C1 segment of cervical spinal cord (tissue), 14 donors: Measurements from ENCODE around the gene TMEM121B.

Experiments used
- DNase-seq, 14 donors: peaks; one replicate each; lab custom pipeline; 2025; lab: John Stamatoyannopoulos, UW

The TMEM121B gene

DNA sequence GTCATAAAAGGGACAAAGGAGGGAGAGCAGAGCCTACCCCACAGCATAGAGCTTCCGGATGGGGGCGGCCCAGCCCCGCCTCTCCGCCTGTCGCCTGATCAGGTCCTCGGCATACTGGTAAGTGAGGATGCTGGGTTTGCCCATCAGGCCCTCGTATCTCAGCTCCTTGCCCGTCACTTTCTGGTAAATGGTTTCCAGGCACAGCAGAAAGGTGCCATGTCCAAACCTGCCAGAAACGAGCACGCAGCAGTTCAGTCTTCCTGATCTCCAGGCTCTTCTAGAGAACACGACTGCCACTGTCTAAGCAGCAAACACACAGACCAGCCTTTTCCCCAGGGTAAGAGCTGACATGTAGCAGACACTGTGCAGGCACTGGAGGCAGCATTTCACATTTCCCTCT is 17.4 kb upstream of the TMEM121B start:
- no peak for DNase-seq

DNA sequence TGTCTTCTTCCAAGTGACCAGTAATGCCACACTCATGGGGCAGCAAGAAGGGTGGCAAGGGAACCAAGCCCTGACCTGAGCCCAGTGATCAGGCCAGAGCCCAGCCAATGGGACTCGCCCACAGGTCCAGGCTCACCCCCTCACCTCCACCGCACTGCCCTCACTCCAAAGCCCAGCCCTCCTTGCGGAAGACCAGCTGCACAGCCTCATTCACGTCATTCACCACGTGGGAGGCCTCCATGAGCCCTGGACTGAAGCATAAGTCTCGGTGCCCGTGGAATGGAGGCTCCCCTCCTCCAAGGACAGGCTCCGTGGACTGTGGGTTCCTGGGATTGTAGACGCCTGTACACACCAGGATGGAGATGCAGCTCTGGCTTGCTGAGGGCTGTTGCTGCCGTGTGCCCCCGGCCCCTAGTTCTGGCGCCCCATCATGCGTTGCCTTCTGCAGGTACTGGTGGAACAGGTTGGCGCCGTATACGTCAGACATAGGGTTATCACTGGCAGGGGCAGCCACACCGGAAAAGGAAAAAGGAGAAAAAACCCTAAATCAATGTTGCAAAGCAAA is 16.8 kb upstream of the TMEM121B start:
- DNase-seq = no peak

GRCh38 chr22:17137170-17137569 is 16.0 kb upstream of the TMEM121B start:
- DNase-seq = no peak

GRCh38 chr22:17135153-17135760 is 14.1 kb upstream of the TMEM121B start:
- DNase-seq = no peak

DNA sequence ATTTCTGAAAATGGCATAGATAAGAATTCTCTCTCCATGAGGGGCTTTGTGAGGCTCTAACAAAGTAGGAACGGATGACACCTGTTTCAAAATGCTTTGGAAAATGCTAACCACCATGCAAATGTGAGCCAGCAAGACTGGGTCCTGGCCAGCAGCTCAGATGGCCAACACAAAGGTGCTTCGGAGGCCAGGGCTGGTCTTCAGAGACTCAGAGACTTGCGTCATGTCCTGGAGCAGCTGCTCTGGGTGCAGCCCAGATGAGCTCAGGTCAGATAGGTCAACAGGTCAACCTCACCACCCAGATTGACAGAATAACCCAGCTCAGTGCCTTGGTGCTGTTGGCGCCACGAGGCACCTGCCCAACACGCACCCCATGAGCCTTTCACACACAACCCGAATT is 12.0 kb upstream of the TMEM121B start:
- DNase-seq = no peak

- DNase-seq = no peak
Observed at GRCh38 chr22:17132112-17132511, 11.0 kb upstream of the TMEM121B start.

- DNase-seq = no peak
Observed at GRCh38 chr22:17131686-17132085, 10.5 kb upstream of the TMEM121B start.

GRCh38 chr22:17130199-17130598 is 9.0 kb upstream of the TMEM121B start:
- DNase-seq = no peak

DNA sequence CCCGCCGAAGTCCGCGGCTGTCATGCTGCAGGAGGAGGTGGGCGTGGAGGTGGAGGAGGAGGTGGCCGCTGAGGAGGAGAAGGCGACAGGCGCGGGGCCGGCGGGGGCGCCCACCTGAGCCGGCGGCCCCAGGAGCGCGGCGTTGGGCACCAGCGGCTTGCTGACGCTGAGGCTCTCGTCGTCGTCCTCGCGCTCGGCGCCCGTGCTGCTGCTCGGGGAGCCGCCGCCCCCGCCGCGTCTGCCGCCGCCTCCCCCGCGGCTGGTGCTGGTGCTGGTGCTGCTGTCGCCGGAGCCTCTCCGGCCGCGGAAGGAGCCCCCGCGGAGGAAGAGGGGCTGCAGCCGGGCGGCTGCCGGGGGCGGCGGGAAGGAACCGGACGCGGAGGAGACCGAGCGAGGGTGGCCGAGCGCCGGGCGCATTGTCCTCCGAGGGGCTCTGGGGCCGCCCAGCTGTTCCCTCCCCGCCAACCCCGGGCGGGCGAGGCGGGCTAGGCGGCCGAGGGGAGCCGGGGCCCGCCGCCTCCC is 388 bp downstream of the TMEM121B start:
- DNase-seq = no peak

GRCh38 chr22:17120281-17120680 is 879 bp downstream of the TMEM121B start:
- peak in 1 of 14 donors; percentile 6 for DNase-seq

DNA sequence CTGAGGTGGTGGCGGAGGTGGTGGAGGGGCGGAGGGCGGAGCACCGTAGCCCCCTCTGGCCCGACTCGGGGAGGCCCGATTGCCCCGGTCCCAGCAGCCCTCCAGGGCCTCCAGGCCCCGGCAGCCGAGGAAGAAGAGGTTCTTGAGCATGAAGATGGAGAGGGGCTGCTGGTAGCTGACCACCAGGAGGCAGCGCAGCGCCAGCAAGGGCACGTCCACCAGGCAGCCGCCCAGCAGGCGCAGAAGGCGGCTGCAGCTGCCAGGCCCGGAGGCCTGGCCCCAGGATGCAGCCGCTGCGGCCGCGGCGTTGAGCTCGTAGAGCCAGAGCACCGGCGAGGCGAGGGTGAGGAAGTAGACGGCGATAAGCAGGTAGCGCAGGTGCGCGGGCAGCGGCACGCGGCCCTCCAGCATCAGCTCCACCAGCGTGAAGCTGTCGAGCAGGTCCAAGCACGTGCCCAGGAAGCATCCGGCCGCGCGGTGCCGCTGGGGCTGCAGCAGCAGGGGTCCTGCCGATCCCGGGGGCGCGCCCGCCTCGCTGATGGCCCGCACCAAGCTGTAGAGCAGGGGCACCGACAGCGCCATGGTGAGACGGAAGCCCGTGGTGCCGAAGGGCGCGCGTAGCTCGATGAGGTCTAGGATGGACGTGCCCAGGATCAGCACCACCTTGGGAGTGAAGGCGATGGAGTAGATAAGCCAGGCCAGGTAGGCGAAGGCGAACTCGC is 1.5 kb downstream of the TMEM121B start:
- peak in 1 of 14 donors; percentile 35 for DNase-seq

GRCh38 chr22:17118342-17118741 is 2.8 kb downstream of the TMEM121B start:
- no peak for DNase-seq

GRCh38 chr22:17117890-17118289 is 3.3 kb downstream of the TMEM121B start:
- no peak for DNase-seq

- peak in 1 of 14 donors; percentile 18 for DNase-seq
Observed at GRCh38 chr22:17117400-17117799, 3.8 kb downstream of the TMEM121B start.

GRCh38 chr22:17116572-17117330 is 4.4 kb downstream of the TMEM121B start:
- DNase-seq = no peak

GRCh38 chr22:17115945-17116565 is 5.1 kb downstream of the TMEM121B start:
- DNase-seq = no peak

- DNase-seq = no peak
Observed at GRCh38 chr22:17115236-17115635, 5.9 kb downstream of the TMEM121B start.

DNA sequence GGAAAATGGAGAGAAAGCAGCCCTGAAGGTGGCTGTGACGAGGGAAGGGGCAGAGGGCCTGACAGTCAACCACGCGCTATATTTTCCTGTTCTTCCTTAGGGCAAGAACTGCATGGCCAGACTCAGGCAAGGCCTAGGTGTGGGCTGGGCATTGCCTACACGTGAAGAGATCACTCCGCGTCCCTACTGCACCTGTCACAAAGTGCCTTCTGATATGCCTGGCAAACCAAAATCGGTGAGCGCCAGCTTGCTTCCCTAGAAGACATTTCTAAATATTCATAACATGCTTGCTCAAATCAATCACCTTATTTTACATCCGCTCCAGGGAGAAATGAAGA is 6.3 kb downstream of the TMEM121B start:
- DNase-seq = no peak

GRCh38 chr22:17114173-17114897 is 6.8 kb downstream of the TMEM121B start:
- DNase-seq = no peak

DNA sequence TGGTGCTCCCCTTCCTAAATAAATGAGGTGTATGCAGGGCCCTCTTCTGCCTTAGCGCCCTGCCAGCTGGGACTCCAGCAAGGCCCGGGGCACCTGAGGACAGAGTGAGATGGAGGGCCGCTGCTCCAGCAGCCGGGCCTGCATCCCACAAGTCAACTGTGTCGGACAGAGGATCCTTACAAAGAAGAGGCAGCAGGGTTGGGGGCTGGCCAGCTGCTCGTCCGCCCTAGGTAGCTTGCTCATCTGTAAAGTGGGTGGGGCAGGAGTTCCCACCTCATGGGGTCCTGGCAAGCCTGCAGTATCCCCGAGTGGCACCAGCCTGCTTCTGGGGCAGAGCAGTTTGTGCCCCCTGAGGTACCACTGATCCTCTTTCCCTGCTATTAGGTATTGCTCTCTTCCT is 7.6 kb downstream of the TMEM121B start:
- no peak for DNase-seq

- no peak for DNase-seq
Observed at GRCh38 chr22:17112491-17113042, 8.6 kb downstream of the TMEM121B start.
